Measurements from ENCODE around the gene ASAP2.

DNA sequence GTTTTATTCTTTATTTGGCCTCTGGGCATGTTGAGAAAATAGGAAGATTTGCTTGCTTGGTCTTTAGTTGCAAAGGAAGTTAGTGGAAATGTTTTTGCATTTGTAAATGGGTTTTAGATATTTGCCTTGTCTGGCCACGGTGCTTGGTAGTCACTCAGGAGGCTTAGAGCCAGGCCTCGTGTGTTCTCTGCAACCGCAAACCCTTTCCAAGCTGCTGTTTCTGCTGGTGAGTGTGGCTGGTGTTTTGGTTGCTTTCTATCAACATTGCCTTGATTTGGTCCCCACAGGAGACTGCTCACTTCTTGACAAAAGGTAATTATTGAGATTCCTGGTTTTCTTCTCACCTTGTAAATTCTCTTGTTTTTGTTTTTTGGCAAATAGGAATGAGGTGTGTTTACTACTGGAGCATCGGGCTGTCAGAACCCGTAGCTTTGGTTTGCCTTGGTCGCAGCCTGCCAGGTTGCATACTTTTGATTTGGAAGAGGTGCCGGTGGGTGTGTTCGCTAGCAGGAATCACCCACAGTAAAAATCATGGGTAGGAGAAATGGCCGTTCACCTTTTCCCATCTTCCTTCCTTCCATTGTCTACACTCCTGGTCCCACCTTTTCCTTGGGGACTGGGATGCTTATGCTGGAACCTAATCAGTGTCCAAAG, 15.8 kb downstream of the ASAP2 start:
- TF ChIP-seq EZH2 (IDR thresholded peaks at IDR 0.05; ENCODE audit: low read length) (no peak), CTCF (optimal IDR thresholded peaks at IDR 0.05 in 1 of 3, IDR thresholded peaks at IDR 0.05 in 1 of 3, conservative IDR thresholded peaks at IDR 0.05 in 1 of 3; ENCODE audit: extremely low read depth in 1 of 3, insufficient read depth in 2 of 3, low read length in 3 of 3) (no peak)
